Lung microvascular endothelial cell (primary cell): Measurements from ENCODE around the gene LMBRD2. TPM values are rescaled to one million over a fixed set of nuclear protein-coding genes. Genes with fewer than 3 reads are reported as not detected.

Experiments used
- DNase-seq, 2 donors: peaks; one replicate each; pipeline versions ENCODE4 v3.0.0 to v3.0.0-alpha.2; 2010; ENCODE audit warnings: low read depth in 2 of 2
- total RNA-seq: library from RNA; depleted of rRNA; stranded (reverse); fragments of >200 nt; gene quantifications from 2 replicates; pipeline ENCODE4 v1.2.1, GENCODE V29; 2014

The LMBRD2 gene
- total RNA-seq, 1 donor from 2014 or later: 7.9 TPM

DNA sequence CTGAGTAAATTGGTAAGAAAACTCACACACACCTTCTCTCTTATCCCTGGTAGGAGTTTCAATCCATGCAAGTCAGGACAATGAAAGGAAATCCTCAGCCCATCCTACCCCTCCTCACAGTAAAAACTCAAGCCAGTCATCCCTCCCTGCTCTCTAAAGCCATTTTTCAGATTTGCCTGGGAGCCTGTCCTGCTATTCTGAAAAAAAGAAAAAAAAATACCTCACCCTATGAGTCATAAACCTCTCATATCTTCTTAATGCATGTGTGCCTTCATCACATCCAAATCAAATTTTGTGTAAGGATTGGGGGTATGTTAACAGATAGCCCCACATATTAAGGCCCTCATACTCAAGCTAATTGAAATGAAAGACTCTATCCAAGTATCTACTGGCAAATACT is 99.1 kb downstream of the LMBRD2 start:
- no peak for DNase-seq

DNA sequence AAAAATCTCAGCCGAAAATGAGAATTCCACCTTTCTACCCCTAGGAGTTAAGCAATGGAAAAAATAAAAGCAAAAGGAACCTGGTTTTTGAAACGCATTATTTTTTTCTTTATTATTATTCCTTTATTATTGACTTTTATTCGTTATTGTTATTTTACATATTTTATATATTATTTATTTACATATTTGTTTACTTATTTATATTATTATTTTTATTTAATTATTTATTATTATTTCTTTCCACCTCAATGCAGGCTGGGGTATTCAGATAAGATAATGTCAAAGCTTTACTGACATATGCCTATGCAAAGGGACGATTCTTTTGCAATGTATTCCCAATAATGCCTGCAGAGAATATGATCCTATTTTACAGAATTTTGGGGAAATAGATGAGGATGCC is 101.7 kb downstream of the LMBRD2 start:
- DNase-seq: no peak

Other genes starting within 250 kb of the LMBRD2 start
- not detected in 2 replicates for gene CAPSL, start 213.3 kb downstream of the LMBRD2 start, total RNA-seq
- gene UGT3A1, start 160.5 kb downstream of the LMBRD2 start, total RNA-seq: not detected in 2 replicates
- gene UGT3A2, start 85.0 kb downstream of the LMBRD2 start, total RNA-seq: not detected in 2 replicates
- gene SKP2, start 224 bp upstream of the LMBRD2 start, total RNA-seq: 9.7 and 14.2 TPM in 2 replicates
- 11.8 and 25.6 TPM in 2 replicates for gene NADK2, start 90.0 kb upstream of the LMBRD2 start, total RNA-seq
- under 0.01 and 0.20 TPM in 2 replicates for gene RANBP3L, start 150.0 kb upstream of the LMBRD2 start, total RNA-seq